Aorta (tissue), 5 donors: Measurements from ENCODE around the gene SCTR. TPM values are rescaled to one million over a fixed set of nuclear protein-coding genes. Genes with fewer than 3 reads are reported as not detected.

ENCODE experiments used
- ATAC-seq: fragments of 200-7000 bp; cut with Tn5 transposase; one replicate; pipeline ENCODE4 v1.9.1; 2022; ENCODE audit warnings: moderate library complexity; ENCODE audit not compliant: low FRiP score
- DNase-seq, 2 donors: peaks; one replicate each; pipeline ENCODE4 v3.0.0-alpha.2; 2020
- H3K27ac ChIP-seq, 2 donors: one replicate each; pipeline ENCODE4 v1.5.1; 2013; ENCODE audit warnings: low read length in 2 of 2, mild to moderate bottlenecking in 2 of 2, moderate library complexity in 2 of 2, control low read depth in 1 of 2, inconsistent platforms in 1 of 2, low read depth in 1 of 2
- H3K27me3 ChIP-seq, 2 donors: one replicate each; pipeline ENCODE4 v1.6.1; 2013; ENCODE audit warnings: control low read depth in 1 of 2, low read length in 1 of 2, mild to moderate bottlenecking in 1 of 2, moderate library complexity in 1 of 2; ENCODE audit not compliant: insufficient read depth in 2 of 2, control insufficient read depth in 1 of 2
- H3K36me3 ChIP-seq, 2 donors: one replicate each; pipeline ENCODE4 v1.6.1; 2013; ENCODE audit warnings: control low read depth in 1 of 2, low read length in 1 of 2, mild to moderate bottlenecking in 1 of 2; ENCODE audit not compliant: insufficient read depth in 2 of 2, control insufficient read depth in 1 of 2
- H3K4me1 ChIP-seq, 2 donors: one replicate each; pipeline ENCODE4 v1.6.1; 2013; ENCODE audit warnings: low read length in 2 of 2, control low read depth in 1 of 2, mild to moderate bottlenecking in 1 of 2, moderate library complexity in 1 of 2; ENCODE audit not compliant: insufficient read depth in 2 of 2, control insufficient read depth in 1 of 2
- H3K4me3 ChIP-seq, 2 donors: one replicate each; pipeline ENCODE4 v1.5.1; 2013; ENCODE audit warnings: low read length in 2 of 2, control low read depth in 1 of 2, mild to moderate bottlenecking in 1 of 2
- H3K9me3 ChIP-seq: one replicate; pipeline ENCODE4 v1.6.1; 2013; ENCODE audit warnings: mild to moderate bottlenecking, low read length; ENCODE audit not compliant: control insufficient read depth
- WGBS, 2 donors: extraction: QIAGEN DNeasy Blood & Tissue Kit; methylation state at CpG; one replicate each; pipeline ENCODE4 v1.1.7; 2013; 5-methylcytosine and 5-hydroxymethylcytosine counted together
- intact Hi-C, 2 donors: fragments of 100-400 bp; cut with DNase I; formaldehyde crosslinking; loops; one replicate each; pipeline versions ENCODE4 v1.14.2 to v1.15.0; 2022
- polyA plus RNA-seq, 2 donors: library from polyadenylated mRNA; stranded (reverse); fragments of 200-250 nt; gene quantifications; one replicate each; pipeline ENCODE4 v1.2.3, GENCODE V29; 2013
- total RNA-seq, 2 donors: library from RNA; stranded (reverse); fragmentation: NEBNext Ultra II Directional; extraction: Animal tissue kit (Norgen Biotek cat#: 25700); gene quantifications; one replicate each; pipeline ENCODE4 v1.2.1, GENCODE V29; 2021
- donor health status: healthy with polysubstance abuse.
- donor health status: Bipolar disorder and iron deficiency.
- donor health status: DM: no; HTN: no; CAD: no.
- donor health status: DM: no; HTN: no; CAD: no.
- donor health status: DM: yes; HTN: yes; CAD: no.

SCTR gene
- total and polyA plus RNA-seq, 4 donors = 0.13 TPM; not detected in 3

DNA sequence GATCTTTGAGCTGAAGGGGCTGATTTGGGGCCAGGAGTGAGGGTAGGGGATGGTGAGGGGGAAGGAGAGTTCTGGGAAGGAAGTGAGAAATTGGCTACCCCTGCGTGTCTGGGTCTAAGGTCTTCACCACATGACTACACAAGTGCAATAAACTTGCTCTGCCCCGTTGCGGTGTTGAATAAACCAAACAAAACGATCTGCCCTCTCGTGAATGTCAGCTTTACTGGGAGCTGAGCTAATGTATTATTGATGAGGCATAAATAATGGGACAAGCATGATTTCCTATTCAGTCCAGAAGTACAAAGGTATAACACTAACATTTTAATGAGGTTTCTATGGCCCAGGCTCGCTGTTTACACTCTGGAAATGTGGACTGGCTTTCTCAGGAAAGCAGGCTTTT is 11.9 kb upstream of the SCTR start:
- no peak for ATAC-seq
- H3K4me1 ChIP-seq = peaks cover 0 to 2% of the 10 kb centered on the region in 2 donors
- DNase-seq = no peak
- no peaks in the 10 kb centered on the region for H3K36me3 ChIP-seq
- no peak overlapping the region for H3K27ac ChIP-seq
- 45 to 70% methylated on average over 6 of the region's 6 CpGs for WGBS, 2 donors
- no peak overlapping the region for H3K4me3 ChIP-seq
- intact Hi-C loops = no loop called here
- H3K27me3 ChIP-seq = no peaks in the 10 kb centered on the region
- peaks cover 1% of the 10 kb centered on the region for H3K9me3 ChIP-seq

DNA sequence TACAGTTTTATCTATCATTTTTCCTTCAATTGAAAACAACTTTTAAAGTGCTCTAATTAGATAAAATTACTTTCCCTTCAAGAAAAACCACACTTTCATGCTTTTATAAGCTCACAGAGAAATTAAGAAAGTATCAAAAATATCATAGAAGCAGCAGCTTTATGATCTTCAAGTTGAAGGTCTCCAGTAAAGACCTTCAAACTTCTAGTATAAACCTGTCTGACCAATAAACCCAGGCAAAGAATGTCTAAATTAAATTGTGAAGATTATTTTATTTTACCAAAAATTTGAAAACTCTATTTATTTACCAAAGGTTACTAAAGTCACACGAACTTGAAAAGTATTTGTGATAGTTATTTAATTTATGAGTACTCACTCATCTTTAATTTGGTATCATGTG is 9.3 kb upstream of the SCTR start:
- Histone ChIP-seq H3K27me3 (no peaks in the 10 kb centered on the region), H3K4me1 (peaks cover 0 to 2% of the 10 kb centered on the region in 2 donors), H3K9me3 (peaks cover 1% of the 10 kb centered on the region), H3K4me3 (no peak overlapping the region), H3K27ac (no peak overlapping the region), H3K36me3 (no peaks in the 10 kb centered on the region)
- 78 to 79% methylated on average over 1 of the region's 1 CpG for WGBS, 2 donors
- ATAC-seq = no peak
- intact Hi-C loops = no loop called here
- no peak for DNase-seq

DNA sequence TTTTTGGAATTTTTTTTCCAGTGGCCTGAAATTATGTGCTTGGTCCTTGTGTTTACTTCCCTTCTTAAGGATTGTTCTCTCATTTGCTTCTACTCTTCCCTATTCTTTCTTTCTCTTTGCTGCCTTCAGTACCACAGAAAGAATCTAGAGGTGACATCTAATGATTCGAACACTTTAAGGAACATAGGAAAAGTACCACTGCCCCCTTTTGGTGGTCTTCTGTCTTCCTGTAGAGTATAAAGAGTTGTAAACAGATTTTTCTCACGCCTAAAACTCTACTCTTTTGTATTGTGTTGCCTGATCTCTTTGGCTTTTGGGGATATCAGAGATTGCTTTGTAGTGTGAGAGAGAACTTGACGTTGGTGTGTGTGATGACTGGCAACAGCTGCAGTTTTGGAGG is 7.0 kb upstream of the SCTR start:
- WGBS, 2 donors = 49 to 57% methylated on average over 3 of the region's 3 CpGs
- Histone ChIP-seq H3K4me1 (peaks cover 0 to 2% of the 10 kb centered on the region in 2 donors), H3K4me3 (no peak overlapping the region), H3K27me3 (no peaks in the 10 kb centered on the region), H3K36me3 (no peaks in the 10 kb centered on the region), H3K9me3 (peaks cover 1% of the 10 kb centered on the region), H3K27ac (no peak overlapping the region)
- DNase-seq = no peak
- intact Hi-C loops = no loop called here
- ATAC-seq = no peak

DNA sequence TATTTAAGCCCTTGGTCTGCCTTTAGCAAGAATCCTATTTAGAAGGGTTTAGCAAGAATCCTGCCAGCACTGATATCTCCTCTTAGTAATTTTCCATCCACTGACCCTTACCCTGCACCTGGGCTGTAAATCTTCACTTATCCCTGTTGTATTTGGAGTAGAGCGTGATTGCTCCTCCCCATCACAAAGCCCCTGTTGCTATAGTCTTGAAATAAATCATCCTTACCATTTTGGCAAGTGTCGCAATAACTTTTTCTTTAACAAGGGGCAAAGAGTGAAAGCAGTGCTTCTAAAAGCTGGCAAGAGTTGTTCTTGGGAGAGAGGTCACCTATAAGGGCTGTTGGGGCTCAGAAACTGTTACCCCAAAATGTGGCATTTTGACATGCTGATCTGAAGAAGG is 3.7 kb upstream of the SCTR start:
- no peak overlapping the region for H3K4me3 ChIP-seq
- no peaks in the 10 kb centered on the region for H3K4me1 ChIP-seq
- WGBS, 2 donors = 81 to 93% methylated on average over 2 of the region's 2 CpGs
- H3K9me3 ChIP-seq = no peaks in the 10 kb centered on the region
- DNase-seq (no peak), ATAC-seq (no peak)
- no peaks in the 10 kb centered on the region for H3K36me3 ChIP-seq
- H3K27me3 ChIP-seq = no peaks in the 10 kb centered on the region
- intact Hi-C loops = no loop called here
- no peak overlapping the region for H3K27ac ChIP-seq

DNA sequence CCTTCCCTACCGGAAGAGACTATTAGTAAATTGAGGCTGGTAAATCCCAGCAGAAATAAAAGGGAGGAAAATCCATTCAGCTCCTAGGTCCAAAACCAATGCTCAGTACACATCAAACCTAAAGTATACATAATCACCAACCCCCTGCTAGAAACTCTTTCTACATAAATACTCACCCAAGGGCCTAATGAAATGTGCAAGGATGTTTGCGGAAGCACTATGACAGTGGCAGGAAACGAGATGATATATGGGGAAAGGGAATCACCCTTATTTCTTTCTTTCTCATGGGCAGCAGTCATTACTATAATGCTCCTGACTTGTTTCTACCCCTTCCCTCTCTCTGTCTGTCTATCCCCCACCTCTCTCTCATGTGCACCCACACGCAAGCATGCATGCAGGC is 1.3 kb upstream of the SCTR start:
- H3K4me1 ChIP-seq = no peaks in the 10 kb centered on the region
- no peak for ATAC-seq
- no peaks in the 10 kb centered on the region for H3K36me3 ChIP-seq
- no peak for DNase-seq
- H3K27me3 ChIP-seq = no peaks in the 10 kb centered on the region
- no peak overlapping the region for H3K4me3 ChIP-seq
- H3K9me3 ChIP-seq = no peaks in the 10 kb centered on the region
- H3K27ac ChIP-seq = no peak overlapping the region
- 90 to 92% methylated on average over 4 of the region's 4 CpGs for WGBS, 2 donors
- intact Hi-C loops = no loop called here

DNA sequence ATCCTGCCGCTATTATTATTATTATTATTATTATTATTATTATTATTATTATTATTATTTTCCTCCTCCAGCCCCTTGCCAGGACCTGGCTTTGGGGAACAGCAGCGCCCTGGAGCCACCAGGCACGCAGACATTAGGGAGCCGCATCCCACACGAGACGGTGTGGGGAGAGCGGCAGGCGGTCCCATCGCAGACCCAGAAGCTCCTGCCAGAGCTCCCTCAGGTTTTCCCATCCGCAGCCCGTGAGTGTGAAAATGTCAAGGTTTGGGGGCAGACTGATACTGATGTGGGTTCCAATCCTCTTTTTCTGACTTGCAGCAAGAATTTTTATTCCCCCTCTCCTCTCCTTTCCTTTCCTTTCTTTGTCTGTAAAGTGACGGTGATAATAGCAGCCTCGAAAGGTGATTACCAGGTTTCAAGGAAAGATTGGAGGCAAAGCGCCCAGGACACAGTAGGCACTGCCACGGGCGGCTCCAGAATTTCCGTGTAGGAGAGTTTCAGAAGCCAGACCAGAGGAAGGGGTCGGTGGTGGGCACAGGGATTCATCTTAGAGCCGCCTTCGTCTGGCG is 816 bp downstream of the SCTR start:
- DNase-seq (no peak), ATAC-seq (no peak)
- Histone ChIP-seq H3K4me3 (no peak overlapping the region), H3K4me1 (no peaks in the 10 kb centered on the region), H3K9me3 (no peaks in the 10 kb centered on the region), H3K27me3 (no peaks in the 10 kb centered on the region), H3K27ac (no peak overlapping the region), H3K36me3 (no peaks in the 10 kb centered on the region)
- intact Hi-C loops = no loop called here
- WGBS, 2 donors = 4 to 6% methylated on average over 21 of the region's 21 CpGs

DNA sequence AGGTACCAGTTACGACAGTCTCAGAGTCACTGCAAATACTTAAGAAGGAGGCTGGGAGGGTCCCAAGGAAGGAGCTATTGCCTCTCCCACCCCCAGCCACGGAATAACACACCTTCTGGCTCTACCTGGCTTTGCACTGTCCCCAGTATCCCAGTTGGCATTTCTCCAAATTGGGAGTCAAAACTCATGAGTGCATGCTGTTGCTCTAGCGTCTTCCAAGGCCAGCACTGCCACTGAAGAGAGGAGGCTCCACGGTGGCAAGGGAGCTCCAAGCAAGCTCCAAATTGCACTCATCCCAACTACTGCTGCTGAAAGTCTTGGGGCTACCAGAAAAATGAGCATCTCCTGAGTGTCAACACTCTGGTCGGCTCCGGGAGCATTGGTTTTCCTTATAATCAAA is 1.6 kb downstream of the SCTR start:
- Histone ChIP-seq H3K27ac (no peak overlapping the region), H3K36me3 (no peaks in the 10 kb centered on the region), H3K4me3 (no peak overlapping the region), H3K9me3 (no peaks in the 10 kb centered on the region), H3K4me1 (no peaks in the 10 kb centered on the region), H3K27me3 (no peaks in the 10 kb centered on the region)
- WGBS, 2 donors = 64 to 65% methylated on average over 6 of the region's 6 CpGs
- ATAC-seq (no peak), DNase-seq (no peak)
- intact Hi-C loops = no loop called here

DNA sequence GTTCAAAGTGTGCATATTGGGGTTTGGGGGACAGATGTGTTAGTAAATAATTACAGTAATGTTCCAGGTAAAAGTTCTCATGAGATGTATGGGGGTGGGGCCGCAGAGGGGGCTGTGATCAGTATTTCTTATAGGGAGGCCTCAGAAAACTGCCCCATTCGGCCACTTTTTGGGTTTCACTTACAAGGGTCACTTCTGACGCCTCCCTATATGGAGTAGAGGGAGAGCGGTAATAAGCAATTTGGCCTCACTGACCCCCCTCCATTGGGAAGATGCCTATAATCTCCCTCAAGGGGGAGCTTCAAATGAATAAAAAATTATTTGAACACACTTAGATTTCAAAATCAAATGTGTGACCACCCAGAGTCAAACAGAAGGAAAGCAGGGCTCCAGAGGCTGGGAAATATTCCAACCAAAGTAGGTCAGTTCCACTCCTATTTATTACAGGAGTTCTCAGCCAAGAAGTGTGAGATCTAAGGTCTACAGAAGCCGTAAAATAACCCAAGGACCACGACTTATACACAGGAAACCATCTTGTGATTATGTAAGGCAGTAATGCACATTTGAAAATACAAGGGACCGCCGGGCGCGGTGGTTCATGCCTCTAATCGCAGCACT is 2.7 kb downstream of the SCTR start:
- H3K27ac ChIP-seq = no peak overlapping the region
- no peak for DNase-seq
- H3K4me3 ChIP-seq = no peak overlapping the region
- H3K9me3 ChIP-seq = no peaks in the 10 kb centered on the region
- no peaks in the 10 kb centered on the region for H3K27me3 ChIP-seq
- no peak for ATAC-seq
- intact Hi-C loops = no loop called here
- WGBS, 2 donors = 81 to 85% methylated on average over 11 of the region's 11 CpGs
- no peaks in the 10 kb centered on the region for H3K4me1 ChIP-seq
- H3K36me3 ChIP-seq = no peaks in the 10 kb centered on the region

DNA sequence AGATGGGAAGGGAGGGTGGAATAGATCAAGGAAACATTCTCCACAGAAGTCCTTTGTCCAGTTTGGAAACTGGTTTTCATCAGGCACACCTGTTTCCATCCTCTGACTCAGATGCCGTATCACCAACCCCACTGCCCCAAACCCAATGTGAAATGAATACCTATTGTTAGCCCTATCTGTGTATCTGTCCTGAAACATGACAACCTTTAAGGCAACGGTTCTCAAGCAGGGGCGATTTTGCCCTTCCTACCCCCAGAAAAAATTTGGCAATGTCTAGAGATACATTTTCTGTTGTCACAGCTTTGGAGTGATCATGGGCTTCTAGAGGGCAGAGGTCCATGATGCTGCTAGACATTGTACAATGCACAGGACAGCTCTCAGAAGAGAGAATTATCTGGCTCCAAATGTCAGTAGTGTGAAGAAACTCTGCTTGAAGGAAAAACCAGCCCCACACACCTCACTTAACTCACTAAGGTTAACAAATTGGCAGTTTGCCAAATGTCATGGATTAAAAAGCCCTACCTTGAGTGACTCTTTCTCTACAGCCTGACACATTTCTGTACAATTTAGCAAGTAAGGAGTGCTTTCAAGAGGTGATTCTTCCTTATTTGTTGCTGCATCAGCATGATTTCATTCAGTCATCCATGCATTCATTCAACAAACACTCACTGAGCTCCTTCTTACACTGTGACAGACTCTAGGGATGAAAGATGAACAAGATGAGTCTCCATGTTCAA is 3.4 kb downstream of the SCTR start:
- Histone ChIP-seq H3K4me1 (no peaks in the 10 kb centered on the region), H3K9me3 (no peaks in the 10 kb centered on the region), H3K4me3 (no peak overlapping the region), H3K36me3 (no peaks in the 10 kb centered on the region), H3K27me3 (no peaks in the 10 kb centered on the region), H3K27ac (no peak overlapping the region)
- WGBS, 2 donors = 81% methylated on average over 3 of the region's 3 CpGs
- DNase-seq (no peak), ATAC-seq (no peak)
- intact Hi-C loops = no loop called here
